HG02973 (cell line): ENCODE results near the gene ZNF823.
"Not testable (repeated sequence)": the region's sequence is repeated elsewhere in the genome, so short reads cannot be mapped to it uniquely, and the experiment has no call there.

Experiments used
- ATAC-seq: cut with Tn5 transposase; IDR thresholded peaks from one replicate; pipeline ENCODE4 v1.9.1; 2021; ENCODE audit warnings: moderate library complexity; ENCODE audit not compliant: unreplicated experiment

The ZNF823 gene

GRCh38 chr19:11738746-11739620, at the start of gene ZNF823:
Gene ZNF823 (minus strand): TSS chr19:11738946. CDS start chr19:11738819, 127 bp downstream.
- ATAC-seq, result peak; percentile 91

- no peak for ATAC-seq
These were observed 48.8 kb upstream of the ZNF823 start for GRCh38 chr19:11787536-11787935.

GRCh38 chr19:11784356-11784755, 45.6 kb upstream of the ZNF823 start:
- no peak for ATAC-seq

GRCh38 chr19:11783767-11784166, 45.0 kb upstream of the ZNF823 start:
- no peak for ATAC-seq

- ATAC-seq, result no peak
These were observed 42.7 kb upstream of the ZNF823 start for GRCh38 chr19:11781295-11782057.

- ATAC-seq, result no peak
These were observed 41.8 kb upstream of the ZNF823 start for GRCh38 chr19:11780431-11781020.

- ATAC-seq, result not testable (repeated sequence)
These were observed 37.9 kb upstream of the ZNF823 start for GRCh38 chr19:11776669-11777068.

GRCh38 chr19:11771520-11771919, 32.8 kb upstream of the ZNF823 start:
- not testable (repeated sequence) for ATAC-seq

GRCh38 chr19:11769995-11770394, 31.2 kb upstream of the ZNF823 start:
- no peak for ATAC-seq

- peak; percentile 22 for ATAC-seq
These were observed 28.9 kb upstream of the ZNF823 start for GRCh38 chr19:11767633-11768133.

GRCh38 chr19:11766597-11767591, 28.1 kb upstream of the ZNF823 start, which contains the start of gene ZNF441:
Gene ZNF441 (plus strand): TSS chr19:11767000. CDS start chr19:11767194, 194 bp downstream.
- ATAC-seq, result peak; percentile 88

- no peak for ATAC-seq
These were observed 24.9 kb upstream of the ZNF823 start for GRCh38 chr19:11763611-11764010.

- no peak for ATAC-seq
These were observed 24.4 kb upstream of the ZNF823 start for GRCh38 chr19:11763117-11763516.

GRCh38 chr19:11759805-11760204, 21.1 kb upstream of the ZNF823 start:
- no peak for ATAC-seq

- no peak for ATAC-seq
These were observed 18.2 kb upstream of the ZNF823 start for GRCh38 chr19:11756965-11757364.

GRCh38 chr19:11754663-11755062, 15.9 kb upstream of the ZNF823 start:
- no peak for ATAC-seq

- ATAC-seq, result no peak
These were observed 13.5 kb upstream of the ZNF823 start for GRCh38 chr19:11752244-11752736.

GRCh38 chr19:11749751-11750150, 11.0 kb upstream of the ZNF823 start:
- ATAC-seq, result no peak

GRCh38 chr19:11747277-11747676, 8.5 kb upstream of the ZNF823 start:
- no peak for ATAC-seq

- ATAC-seq, result no peak
These were observed 7.1 kb upstream of the ZNF823 start for GRCh38 chr19:11745869-11746268.
